CD4-positive, alpha-beta T cell (primary cell): ENCODE measurements around the gene NME7. TPM values are rescaled to one million over a fixed set of nuclear protein-coding genes. Genes with fewer than 3 reads are reported as not detected.

ENCODE experiments used
- ATAC-seq: fragments of 200-7000 bp; cut with Tn5 transposase; one replicate; pipeline ENCODE4 v1.10.0; 2022; ENCODE audit warnings: mild to moderate bottlenecking; ENCODE audit not compliant: poor library complexity
- CTCF ChIA-PET: fragments of 350-600 bp; sonication (Branson Sonifier 250); formaldehyde crosslinking; loops from one replicate; lab custom pipeline; 2021; ENCODE audit warnings: antibody characterized with exemption, inconsistent platforms; lab: Charles Lee
- POLR2A ChIA-PET: fragments of 350-600 bp; sonication (Branson Sonifier 250); formaldehyde crosslinking; loops from one replicate; lab custom pipeline; 2021; ENCODE audit warnings: antibody characterized with exemption, inconsistent platforms; lab: Charles Lee
- DNase-seq, 14 experiments: peaks; one replicate each; pipeline ENCODE4 v3.0.0-alpha.2; 2013 to 2020; ENCODE audit warnings: mixed read lengths in 2 of 14
- H3K27ac ChIP-seq, 2 donors: one replicate each; pipeline versions ENCODE4 v1.5.1 to v1.7.0; 2013; ENCODE audit warnings: low read length in 2 of 2, low read depth in 1 of 2, mild to moderate bottlenecking in 1 of 2
- H3K27me3 ChIP-seq, 2 experiments: 1 replicate in 1 of 2; 2 replicates in 1 of 2; pipeline versions ENCODE4 v1.6.1 to v1.7.0; 2013; ENCODE audit warnings: low read length in 2 of 2, control low read depth in 1 of 2, mild to moderate bottlenecking in 1 of 2, moderate library complexity in 1 of 2; ENCODE audit not compliant: insufficient read depth in 2 of 2, control insufficient read depth in 1 of 2
- H3K36me3 ChIP-seq: one replicate; pipeline ENCODE4 v1.6.1; 2013; ENCODE audit warnings: low read length, control low read depth; ENCODE audit not compliant: insufficient read depth
- H3K4me1 ChIP-seq: one replicate; pipeline ENCODE4 v1.6.1; 2013; ENCODE audit warnings: low read length, control low read depth; ENCODE audit not compliant: insufficient read depth
- H3K4me3 ChIP-seq: one replicate; pipeline ENCODE4 v1.5.1; 2013; ENCODE audit warnings: mild to moderate bottlenecking, low read length, moderate library complexity
- H3K9me3 ChIP-seq, 2 experiments: 1 replicate in 1 of 2; 2 replicates in 1 of 2; pipeline versions ENCODE4 v1.6.1 to v1.7.0; 2013; ENCODE audit warnings: low read length in 2 of 2, mild to moderate bottlenecking in 2 of 2, control low read depth in 1 of 2, moderate library complexity in 1 of 2; ENCODE audit not compliant: control insufficient read depth in 1 of 2, insufficient read depth in 1 of 2
- H3K27ac Mint-ChIP-seq: one replicate; pipeline ENCODE4 v1.8.0; 2020; ENCODE audit warnings: mixed read lengths
- H3K27me3 Mint-ChIP-seq: one replicate; pipeline ENCODE4 v1.8.0; 2021; ENCODE audit warnings: mixed read lengths
- H3K36me3 Mint-ChIP-seq: one replicate; pipeline ENCODE4 v1.8.0; 2021; ENCODE audit warnings: low read depth, mixed read lengths
- H3K4me1 Mint-ChIP-seq: one replicate; pipeline ENCODE4 v1.8.0; 2021; ENCODE audit warnings: low read depth, mixed read lengths
- H3K4me3 Mint-ChIP-seq: one replicate; pipeline ENCODE4 v1.8.0; 2020; ENCODE audit warnings: mild to moderate bottlenecking, mixed read lengths
- H3K9me3 Mint-ChIP-seq: one replicate; pipeline ENCODE4 v1.8.0; 2020; ENCODE audit warnings: mixed read lengths
- intact Hi-C, 2 experiments: fragments of 100-400 bp; cut with DNase I in 1 of 2; cut with micrococcal nuclease in 1 of 2; formaldehyde crosslinking; loops; one replicate each; pipeline versions ENCODE4 v1.15.1 to v1.9.0; 2023 to 2025; cut with DNase I, micrococcal nuclease
- total RNA-seq, 174 experiments: library from RNA in 2 of 174; stranded (reverse) in 2 of 174; gene quantifications; one replicate each; pipeline ENCODE4 v1.2.3 and lab custom pipeline; 2021 to 2026
- TF ChIP-seq, protein P1 (sequence below): fragments of 200-600 bp; IDR thresholded peaks from one replicate; pipeline ENCODE4 v1.8.0; 2022; ENCODE audit warnings: antibody characterized with exemption, mild to moderate bottlenecking

NME7 gene
- total RNA-seq, 2 experiments from 2014 or later: 7.2 to 8.3 TPM

DNA sequence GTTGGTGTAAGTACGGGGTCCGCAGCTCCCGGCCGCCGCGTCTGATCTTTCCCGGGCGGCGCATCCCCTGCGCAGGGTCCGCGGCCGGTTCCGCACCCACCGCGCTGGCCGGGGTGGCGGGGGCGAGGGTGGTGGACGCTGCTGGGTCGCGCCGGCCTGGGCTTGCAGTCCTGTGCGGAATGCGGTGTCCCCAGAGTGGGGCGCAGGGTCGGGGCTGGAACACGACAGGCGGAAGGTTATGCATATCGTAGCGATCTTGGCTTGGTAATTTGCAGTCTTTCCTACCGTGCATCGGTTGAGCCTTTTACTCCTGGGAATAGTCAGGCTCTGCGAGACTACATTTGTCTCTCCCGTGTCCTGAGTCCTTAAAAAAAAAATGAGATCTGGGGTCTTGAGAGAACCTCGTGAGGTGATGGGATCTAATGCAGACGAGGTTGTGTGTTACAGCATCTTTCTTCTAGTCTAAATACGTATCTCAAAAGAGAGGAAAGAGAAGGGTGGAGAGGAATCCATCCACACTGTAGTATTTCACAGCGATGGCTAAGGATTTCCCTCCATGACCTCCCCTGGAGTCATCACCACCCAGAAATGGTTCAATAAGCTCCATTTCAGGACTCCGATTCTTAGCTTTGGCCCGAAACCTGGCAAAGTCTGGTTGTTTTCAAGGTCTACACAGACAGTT is 260.5 kb downstream of the NME7 start:
- Mint-ChIP-seq H3K27ac (peak overlapping the region; percentile 5), H3K27me3 (peaks cover 4% of the 10 kb centered on the region), H3K36me3 (no peaks in the 10 kb centered on the region), H3K4me3 (peak overlapping the region; percentile 89), H3K4me1 (peaks cover 43% of the 10 kb centered on the region), H3K9me3 (no peaks in the 10 kb centered on the region)
- ChIA-PET POLR2A (no interaction called here), CTCF (interaction anchor here (1.5 kb wide), 1 partner anchor 11 kb away, joined by 3 read pairs; no protein-coding TSS in a partner anchor)
- Histone ChIP-seq H3K4me1 (peaks cover 36% of the 10 kb centered on the region), H3K27me3 (no peaks in the 10 kb centered on the region), H3K4me3 (peak overlapping the region; percentile 74), H3K9me3 (no peaks in the 10 kb centered on the region), H3K36me3 (no peaks in the 10 kb centered on the region), H3K27ac (no peak overlapping the region)
- ATAC-seq: no peak
- intact Hi-C loops: loop anchor here (5.0 to 10.0 kb wide), 4 partner anchors 240 to 930 kb away; partner anchors contain the start of gene TIPRL (in 1 of the 2)
- TF ChIP-seq, protein P1, sequence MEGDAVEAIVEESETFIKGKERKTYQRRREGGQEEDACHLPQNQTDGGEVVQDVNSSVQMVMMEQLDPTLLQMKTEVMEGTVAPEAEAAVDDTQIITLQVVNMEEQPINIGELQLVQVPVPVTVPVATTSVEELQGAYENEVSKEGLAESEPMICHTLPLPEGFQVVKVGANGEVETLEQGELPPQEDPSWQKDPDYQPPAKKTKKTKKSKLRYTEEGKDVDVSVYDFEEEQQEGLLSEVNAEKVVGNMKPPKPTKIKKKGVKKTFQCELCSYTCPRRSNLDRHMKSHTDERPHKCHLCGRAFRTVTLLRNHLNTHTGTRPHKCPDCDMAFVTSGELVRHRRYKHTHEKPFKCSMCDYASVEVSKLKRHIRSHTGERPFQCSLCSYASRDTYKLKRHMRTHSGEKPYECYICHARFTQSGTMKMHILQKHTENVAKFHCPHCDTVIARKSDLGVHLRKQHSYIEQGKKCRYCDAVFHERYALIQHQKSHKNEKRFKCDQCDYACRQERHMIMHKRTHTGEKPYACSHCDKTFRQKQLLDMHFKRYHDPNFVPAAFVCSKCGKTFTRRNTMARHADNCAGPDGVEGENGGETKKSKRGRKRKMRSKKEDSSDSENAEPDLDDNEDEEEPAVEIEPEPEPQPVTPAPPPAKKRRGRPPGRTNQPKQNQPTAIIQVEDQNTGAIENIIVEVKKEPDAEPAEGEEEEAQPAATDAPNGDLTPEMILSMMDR: no peak
- DNase-seq: peak in 4 of 14 experiments; percentile 5 to 27 (median 14)

DNA sequence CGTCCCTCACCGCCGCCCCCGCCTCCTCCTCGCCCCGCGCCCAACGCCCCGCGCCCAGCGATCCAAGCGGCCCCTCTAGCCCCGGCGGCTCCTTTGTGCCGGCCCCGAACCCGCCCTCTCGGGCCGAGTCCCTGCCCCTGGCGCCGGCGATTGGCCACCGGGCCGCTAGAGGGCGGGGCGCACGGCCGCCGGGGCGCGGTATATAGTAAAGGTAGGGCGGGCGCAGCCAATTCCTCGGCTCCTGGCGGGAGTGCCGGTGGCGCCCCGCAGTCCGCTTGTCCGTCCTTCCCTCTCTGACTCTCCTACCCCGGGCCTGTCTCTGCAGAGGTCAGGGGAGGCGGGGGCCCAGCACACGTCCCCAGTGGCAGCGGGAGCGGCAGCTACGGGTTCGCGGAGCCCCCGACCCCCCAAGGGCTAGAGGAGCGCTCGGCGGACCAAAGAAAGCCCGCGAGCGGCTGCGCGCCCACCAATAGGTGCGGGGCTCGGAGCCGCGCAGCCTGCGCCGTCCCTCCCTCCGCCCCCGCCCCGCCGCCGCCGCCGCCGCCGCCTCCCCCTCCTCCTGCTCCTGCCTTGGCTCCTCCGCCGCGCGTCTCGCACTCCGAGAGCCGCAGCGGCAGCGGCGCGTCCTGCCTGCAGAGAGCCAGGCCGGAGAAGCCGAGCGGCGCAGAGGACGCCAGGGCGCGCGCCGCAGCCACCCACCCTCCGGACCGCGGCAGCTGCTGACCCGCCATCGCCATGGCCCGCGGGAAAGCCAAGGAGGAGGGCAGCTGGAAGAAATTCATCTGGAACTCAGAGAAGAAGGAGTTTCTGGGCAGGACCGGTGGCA is 261.3 kb downstream of the NME7 start, which contains the start of gene ATP1B1:
Gene ATP1B1 (plus strand): TSS at position 596 of the 826 bp plus-strand sequence. CDS start 140 bp downstream, at position 736.
- no peak within 1 kb of the TSS for H3K27ac ChIP-seq
- CTCF ChIA-PET: interaction anchor here (1.5 kb wide), 1 partner anchor 12 kb away, joined by 3 read pairs; no protein-coding TSS in a partner anchor
- peak within 1 kb of the TSS; percentile 94 for H3K4me3 Mint-ChIP-seq
- no peaks in the 10 kb centered on the region for H3K36me3 ChIP-seq
- no peaks in the 10 kb centered on the region for H3K27me3 ChIP-seq
- peaks cover 4% of the 10 kb centered on the region for H3K27me3 Mint-ChIP-seq
- H3K4me3 ChIP-seq: peak within 1 kb of the TSS; percentile 74
- H3K27ac Mint-ChIP-seq: peak within 1 kb of the TSS; percentile 5
- ATAC-seq (peak; percentile 89), DNase-seq (peak; percentile 56 to 88 (median 72))
- H3K36me3 Mint-ChIP-seq: no peaks in the 10 kb centered on the region
- peaks cover 43% of the 10 kb centered on the region for H3K4me1 Mint-ChIP-seq
- H3K4me1 ChIP-seq: peaks cover 36% of the 10 kb centered on the region
- no peaks in the 10 kb centered on the region for H3K9me3 Mint-ChIP-seq
- TF ChIP-seq, protein P1: no peak
- POLR2A ChIA-PET: no interaction called here
- no peaks in the 10 kb centered on the region for H3K9me3 ChIP-seq
- intact Hi-C loops: loop anchor here (5.0 to 10.0 kb wide), 4 partner anchors 241 to 929 kb away; partner anchors contain the start of gene TIPRL (in 1 of the 2)

DNA sequence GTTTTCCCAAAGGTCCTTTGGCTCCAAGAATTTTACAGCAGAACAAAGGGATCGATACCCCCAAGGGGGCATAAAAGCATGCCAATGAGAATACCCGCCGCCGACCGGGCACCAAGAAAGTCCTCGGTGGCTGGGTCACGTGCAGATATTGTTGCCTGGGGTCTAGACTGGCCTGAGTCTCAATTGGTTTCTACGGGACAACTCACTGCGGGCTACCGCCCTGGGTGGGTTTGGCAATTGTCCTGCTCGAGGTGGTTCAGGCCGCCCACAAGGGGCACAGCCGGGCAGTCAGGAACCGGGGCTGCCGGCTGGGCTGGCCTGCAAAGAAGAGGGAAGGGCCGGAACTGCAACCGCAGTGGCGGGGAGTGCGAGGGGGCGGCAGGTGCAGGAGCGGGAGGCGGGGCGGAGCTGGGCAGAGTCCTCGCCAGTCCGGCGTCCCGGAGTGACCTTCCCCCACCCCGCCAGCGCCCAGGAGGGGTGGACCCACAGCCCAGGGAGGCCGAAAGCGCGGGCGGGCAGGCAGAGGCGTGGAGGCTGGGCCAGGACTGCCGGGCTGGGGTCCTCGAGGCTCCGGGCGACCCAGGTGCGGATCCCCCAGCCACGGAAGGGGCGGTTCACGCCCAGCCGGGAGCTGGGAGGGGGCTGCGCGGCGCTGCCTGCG is 262.0 kb downstream of the NME7 start:
- CTCF ChIA-PET: interaction anchor here (1.5 kb wide), 1 partner anchor 12 kb away, joined by 3 read pairs; no protein-coding TSS in a partner anchor
- DNase-seq (peak in 11 of 14 experiments; percentile 6 to 63 (median 22)), ATAC-seq (peak; percentile 7)
- H3K4me3 Mint-ChIP-seq: no peak overlapping the region
- intact Hi-C loops: loop anchor here (2.0 to 10.0 kb wide), 5 partner anchors 242 to 928 kb away; partner anchors contain the start of genes NME7 (in 1 of the 2) and TIPRL (in 1 of the 2)
- Histone ChIP-seq H3K4me1 (peaks cover 36% of the 10 kb centered on the region), H3K4me3 (peak overlapping the region; percentile 46), H3K27me3 (no peaks in the 10 kb centered on the region), H3K9me3 (no peaks in the 10 kb centered on the region), H3K27ac (no peak overlapping the region), H3K36me3 (no peaks in the 10 kb centered on the region)
- no peak overlapping the region for H3K27ac Mint-ChIP-seq
- no peaks in the 10 kb centered on the region for H3K9me3 Mint-ChIP-seq
- H3K36me3 Mint-ChIP-seq: no peaks in the 10 kb centered on the region
- POLR2A ChIA-PET: no interaction called here
- TF ChIP-seq, protein P1: no peak
- H3K27me3 Mint-ChIP-seq: peaks cover 4% of the 10 kb centered on the region
- peaks cover 41% of the 10 kb centered on the region for H3K4me1 Mint-ChIP-seq
